ENCODE data around the gene ANKRD12. TPM values are rescaled to one million over a fixed set of nuclear protein-coding genes. Genes with fewer than 3 reads are reported as not detected.

ANKRD12 gene
- total RNA-seq, 1 donor from 2014 or later = 53.5 TPM

- Histone ChIP-seq H3K27me3 (no peaks in the 10 kb centered on the region), H3K36me3 (peaks cover 0 to 13% of the 10 kb centered on the region in 2 donors), H3K27ac (no peak overlapping the region), H3K4me3 (no peak overlapping the region), H3K4me1 (no peaks in the 10 kb centered on the region), H3K9me3 (no peaks in the 10 kb centered on the region)
- TF ChIP-seq POLR2AphosphoS5 (IDR thresholded peaks at IDR 0.05; ENCODE audit: insufficient read depth in 1 of 2, low read depth in 1 of 2) (no peak), POLR2A (IDR thresholded peaks at IDR 0.05) (no peak)
- TF ChIP-seq, protein P1, sequence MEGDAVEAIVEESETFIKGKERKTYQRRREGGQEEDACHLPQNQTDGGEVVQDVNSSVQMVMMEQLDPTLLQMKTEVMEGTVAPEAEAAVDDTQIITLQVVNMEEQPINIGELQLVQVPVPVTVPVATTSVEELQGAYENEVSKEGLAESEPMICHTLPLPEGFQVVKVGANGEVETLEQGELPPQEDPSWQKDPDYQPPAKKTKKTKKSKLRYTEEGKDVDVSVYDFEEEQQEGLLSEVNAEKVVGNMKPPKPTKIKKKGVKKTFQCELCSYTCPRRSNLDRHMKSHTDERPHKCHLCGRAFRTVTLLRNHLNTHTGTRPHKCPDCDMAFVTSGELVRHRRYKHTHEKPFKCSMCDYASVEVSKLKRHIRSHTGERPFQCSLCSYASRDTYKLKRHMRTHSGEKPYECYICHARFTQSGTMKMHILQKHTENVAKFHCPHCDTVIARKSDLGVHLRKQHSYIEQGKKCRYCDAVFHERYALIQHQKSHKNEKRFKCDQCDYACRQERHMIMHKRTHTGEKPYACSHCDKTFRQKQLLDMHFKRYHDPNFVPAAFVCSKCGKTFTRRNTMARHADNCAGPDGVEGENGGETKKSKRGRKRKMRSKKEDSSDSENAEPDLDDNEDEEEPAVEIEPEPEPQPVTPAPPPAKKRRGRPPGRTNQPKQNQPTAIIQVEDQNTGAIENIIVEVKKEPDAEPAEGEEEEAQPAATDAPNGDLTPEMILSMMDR (IDR thresholded peaks at IDR 0.05) = no peak
- intact Hi-C loops (cut with DNase I) = no loop called here
- no peak for DNase-seq (ENCODE audit: extremely low spot score in 2 of 2)
These were observed 136.6 kb downstream of the ANKRD12 start for GRCh38 chr18:9273221-9273620.

GRCh38 chr18:9275890-9276289 is 139.3 kb downstream of the ANKRD12 start:
- Histone ChIP-seq H3K27ac (no peak overlapping the region), H3K9me3 (no peaks in the 10 kb centered on the region), H3K4me3 (no peak overlapping the region), H3K36me3 (peaks cover 0 to 16% of the 10 kb centered on the region in 2 donors), H3K4me1 (no peaks in the 10 kb centered on the region), H3K27me3 (no peaks in the 10 kb centered on the region)
- intact Hi-C loops (cut with DNase I) = no loop called here
- no peak for DNase-seq (ENCODE audit: extremely low spot score in 2 of 2)
- TF ChIP-seq, protein P1 (IDR thresholded peaks at IDR 0.05) = no peak
- no peak for TF ChIP-seq POLR2AphosphoS5 (IDR thresholded peaks at IDR 0.05; ENCODE audit: insufficient read depth in 1 of 2, low read depth in 1 of 2)
- no peak for TF ChIP-seq POLR2A (IDR thresholded peaks at IDR 0.05)

DNA sequence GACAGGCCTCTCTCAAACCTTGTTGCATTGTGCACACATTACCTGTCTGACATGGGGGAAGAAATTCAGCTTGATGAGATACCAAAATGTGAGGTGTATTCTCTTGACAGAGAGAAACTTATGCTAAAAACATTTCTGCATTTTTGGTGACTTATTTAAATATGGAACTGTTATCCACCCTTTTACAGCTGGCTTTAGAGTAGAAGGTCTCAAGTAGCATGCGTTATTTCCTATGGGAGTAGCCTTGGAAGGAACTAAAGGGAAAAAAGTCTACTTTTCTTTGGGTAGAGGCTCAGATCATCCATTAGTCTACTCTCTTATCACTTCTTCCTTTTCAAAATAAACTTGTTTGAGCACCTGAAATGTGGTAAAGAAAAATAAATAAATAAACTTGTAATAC is 141.4 kb downstream of the ANKRD12 start:
- TF ChIP-seq POLR2AphosphoS5 (IDR thresholded peaks at IDR 0.05; ENCODE audit: insufficient read depth in 1 of 2, low read depth in 1 of 2) = no peak
- TF ChIP-seq, protein P1 (IDR thresholded peaks at IDR 0.05) = no peak
- no peak for TF ChIP-seq POLR2A (IDR thresholded peaks at IDR 0.05)
- Histone ChIP-seq H3K27ac (no peak overlapping the region), H3K4me1 (no peaks in the 10 kb centered on the region), H3K9me3 (no peaks in the 10 kb centered on the region), H3K27me3 (no peaks in the 10 kb centered on the region), H3K4me3 (no peak overlapping the region), H3K36me3 (peaks cover 0 to 12% of the 10 kb centered on the region in 2 donors)
- no peak for DNase-seq (ENCODE audit: extremely low spot score in 2 of 2)
- intact Hi-C loops (cut with DNase I) = no loop called here

DNA sequence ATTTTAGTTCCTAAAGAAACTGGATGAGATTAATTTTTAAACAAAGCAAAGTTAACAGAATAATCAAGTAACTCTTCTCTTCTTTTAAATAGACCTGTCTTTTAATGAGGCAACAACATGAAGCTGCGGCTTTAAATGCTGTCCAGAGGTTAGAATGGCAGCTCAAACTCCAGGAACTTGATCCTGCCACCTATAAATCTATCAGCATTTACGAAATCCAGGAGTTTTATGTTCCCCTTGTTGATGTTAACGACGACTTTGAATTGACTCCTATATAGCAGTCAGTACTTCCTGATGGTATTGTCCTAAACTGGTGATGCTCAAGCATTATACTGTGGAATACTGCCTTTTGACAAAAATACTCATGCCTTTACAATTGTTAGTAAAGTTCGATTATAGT is 144.3 kb downstream of the ANKRD12 start:
- H3K4me1 ChIP-seq = no peaks in the 10 kb centered on the region
- no peak for TF ChIP-seq POLR2AphosphoS5 (IDR thresholded peaks at IDR 0.05; ENCODE audit: insufficient read depth in 1 of 2, low read depth in 1 of 2)
- no peak for TF ChIP-seq POLR2A (IDR thresholded peaks at IDR 0.05)
- TF ChIP-seq, protein P1 (IDR thresholded peaks at IDR 0.05) = no peak
- H3K36me3 ChIP-seq = peaks cover 0 to 7% of the 10 kb centered on the region in 2 donors
- H3K4me3 ChIP-seq = no peak overlapping the region
- no peak for DNase-seq (ENCODE audit: extremely low spot score in 2 of 2)
- intact Hi-C loops (cut with DNase I) = no loop called here
- H3K9me3 ChIP-seq = no peaks in the 10 kb centered on the region
- no peak overlapping the region for H3K27ac ChIP-seq
- no peaks in the 10 kb centered on the region for H3K27me3 ChIP-seq

DNA sequence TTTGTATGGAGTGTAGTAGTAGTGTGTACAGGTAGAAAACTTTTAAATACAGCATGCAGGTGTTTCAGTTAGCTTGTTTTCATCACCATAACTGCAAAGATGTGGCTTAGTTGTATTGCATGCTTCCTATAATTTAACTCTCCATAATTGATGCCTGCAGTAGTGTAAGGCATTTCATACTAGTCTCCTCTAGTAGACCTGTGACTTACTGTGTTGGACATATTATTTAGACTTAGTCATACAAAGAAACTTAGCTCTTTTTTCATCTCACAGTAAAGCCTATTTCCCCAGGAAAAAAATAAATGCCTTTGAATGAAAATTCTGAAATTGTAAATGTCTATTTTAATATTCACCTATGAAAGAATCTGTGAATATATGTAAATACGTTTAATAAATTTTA is 145.2 kb downstream of the ANKRD12 start:
- no peak for TF ChIP-seq POLR2AphosphoS5 (IDR thresholded peaks at IDR 0.05; ENCODE audit: insufficient read depth in 1 of 2, low read depth in 1 of 2)
- TF ChIP-seq POLR2A (IDR thresholded peaks at IDR 0.05) = no peak
- TF ChIP-seq, protein P1 (IDR thresholded peaks at IDR 0.05) = no peak
- Histone ChIP-seq H3K4me1 (no peaks in the 10 kb centered on the region), H3K4me3 (no peak overlapping the region), H3K9me3 (no peaks in the 10 kb centered on the region), H3K27me3 (no peaks in the 10 kb centered on the region), H3K27ac (no peak overlapping the region), H3K36me3 (peaks cover 0 to 7% of the 10 kb centered on the region in 2 donors)
- intact Hi-C loops (cut with DNase I) = no loop called here
- no peak for DNase-seq (ENCODE audit: extremely low spot score in 2 of 2)
